ENCODE results near the gene IRF6. TPM values are rescaled to one million over a fixed set of nuclear protein-coding genes. Genes with fewer than 3 reads are reported as not detected.
A peak's percentile ranks its signal among the peaks of the same experiment; 100 is the strongest.

Gene IRF6
- total and polyA plus RNA-seq, 4 donors: 8.7 to 29.2 (median 18.6) TPM

DNA sequence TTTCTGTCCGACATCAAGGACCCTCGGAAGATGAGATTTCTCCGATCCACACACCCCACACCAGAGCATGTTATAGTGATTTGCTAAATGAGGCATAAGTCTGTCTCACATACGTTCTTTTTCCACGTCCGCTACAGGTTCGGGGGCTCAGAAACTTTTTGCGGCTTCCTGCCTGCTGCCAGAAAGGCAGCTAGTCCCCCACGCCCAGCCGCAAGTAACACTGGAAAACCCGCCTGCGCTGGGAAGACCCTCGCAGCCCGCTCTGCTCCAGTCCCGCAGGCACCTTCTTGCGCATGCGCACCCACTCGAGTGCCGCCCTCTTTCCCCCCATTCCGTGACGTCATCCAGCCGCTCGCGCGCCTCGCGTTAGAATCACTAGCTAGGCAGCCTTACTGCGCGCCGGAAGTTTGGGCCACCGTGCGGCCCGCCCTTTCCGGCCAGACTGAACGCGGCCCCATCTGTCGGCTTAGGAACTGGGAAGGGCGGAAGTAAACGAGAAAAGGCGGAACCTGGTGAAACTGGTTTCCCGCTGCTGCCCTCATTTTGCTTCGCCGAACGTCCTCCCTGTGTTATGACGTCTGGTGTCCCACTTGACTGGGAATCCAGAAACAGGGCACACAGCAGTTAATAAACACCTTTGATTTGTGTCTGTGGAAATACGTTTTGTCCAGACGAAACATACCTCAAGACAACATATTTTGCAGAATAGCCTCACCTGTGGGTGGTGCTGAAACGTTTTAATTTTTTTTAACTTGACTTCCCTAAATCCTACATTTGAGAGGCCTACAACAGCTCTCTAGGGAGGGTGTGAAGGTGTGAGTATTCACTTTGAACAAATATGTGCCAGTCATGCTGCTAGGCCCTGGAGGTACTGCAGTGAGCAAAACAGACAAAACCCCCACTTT is 21.4 kb downstream of the IRF6 start, which contains the start of gene C1orf74:
C1orf74 (minus strand) TSS at position 295 of the 905 bp plus-strand sequence. CDS start 925 bp downstream, outside the sequence.
- Histone ChIP-seq H3K4me1 (ENCODE audit: control insufficient read depth in 5 of 5, insufficient read depth in 5 of 5, low read length in 5 of 5) (peaks cover 2 to 26% (median 13%) of the 10 kb centered on the region in 5 donors), H3K27ac (ENCODE audit: low read depth in 1 of 2, low read length in 1 of 2) (peak within 1 kb of the TSS; percentile 85 to 93), H3K27me3 (ENCODE audit: control insufficient read depth in 3 of 3, insufficient read depth in 3 of 3, low read length in 2 of 3) (no peaks in the 10 kb centered on the region)

GRCh38 chr1:209783386-209783785 is 22.6 kb downstream of the IRF6 start:
- peak in 1 of 3 donors; percentile 16 for DNase-seq
- no peaks in the 10 kb centered on the region for H3K27me3 ChIP-seq (ENCODE audit: control insufficient read depth in 3 of 3, insufficient read depth in 3 of 3, low read length in 2 of 3)
- ATAC-seq (ENCODE audit: insufficient read depth, low FRiP score): no peak
- peak overlapping the region in 1 of 2 donors; percentile 89 for H3K9ac ChIP-seq (ENCODE audit: insufficient read depth in 1 of 2, low read length in 2 of 2)
- peaks cover 2 to 26% (median 13%) of the 10 kb centered on the region in 5 donors for H3K4me1 ChIP-seq (ENCODE audit: control insufficient read depth in 5 of 5, insufficient read depth in 5 of 5, low read length in 5 of 5)
- H3K27ac ChIP-seq (ENCODE audit: low read depth in 1 of 2, low read length in 1 of 2): no peak overlapping the region
- no peak overlapping the region for H3K4me3 ChIP-seq
- 70 to 80% methylated on average over 6 of the region's 6 CpGs for WGBS, 2 donors
- H3K9me3 ChIP-seq (ENCODE audit: control insufficient read depth in 4 of 4, insufficient read depth in 3 of 4, low read length in 3 of 4): peaks cover 0 to 2% (median 0%) of the 10 kb centered on the region in 4 donors
- TF ChIP-seq, protein P1, sequence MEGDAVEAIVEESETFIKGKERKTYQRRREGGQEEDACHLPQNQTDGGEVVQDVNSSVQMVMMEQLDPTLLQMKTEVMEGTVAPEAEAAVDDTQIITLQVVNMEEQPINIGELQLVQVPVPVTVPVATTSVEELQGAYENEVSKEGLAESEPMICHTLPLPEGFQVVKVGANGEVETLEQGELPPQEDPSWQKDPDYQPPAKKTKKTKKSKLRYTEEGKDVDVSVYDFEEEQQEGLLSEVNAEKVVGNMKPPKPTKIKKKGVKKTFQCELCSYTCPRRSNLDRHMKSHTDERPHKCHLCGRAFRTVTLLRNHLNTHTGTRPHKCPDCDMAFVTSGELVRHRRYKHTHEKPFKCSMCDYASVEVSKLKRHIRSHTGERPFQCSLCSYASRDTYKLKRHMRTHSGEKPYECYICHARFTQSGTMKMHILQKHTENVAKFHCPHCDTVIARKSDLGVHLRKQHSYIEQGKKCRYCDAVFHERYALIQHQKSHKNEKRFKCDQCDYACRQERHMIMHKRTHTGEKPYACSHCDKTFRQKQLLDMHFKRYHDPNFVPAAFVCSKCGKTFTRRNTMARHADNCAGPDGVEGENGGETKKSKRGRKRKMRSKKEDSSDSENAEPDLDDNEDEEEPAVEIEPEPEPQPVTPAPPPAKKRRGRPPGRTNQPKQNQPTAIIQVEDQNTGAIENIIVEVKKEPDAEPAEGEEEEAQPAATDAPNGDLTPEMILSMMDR (IDR thresholded peaks at IDR 0.05; ENCODE audit: control extremely low read depth, extremely low read depth): no peak
- H3K36me3 ChIP-seq (ENCODE audit: control insufficient read depth in 4 of 4, insufficient read depth in 4 of 4, low read length in 4 of 4): peaks cover 0 to 3% (median 0%) of the 10 kb centered on the region in 4 donors

More for the DNA sequence above, 21.4 kb downstream of the IRF6 start, which contains the start of gene C1orf74:
- peak within 1 kb of the TSS; percentile 81 to 89 for H3K9ac ChIP-seq (ENCODE audit: insufficient read depth in 1 of 2, low read length in 2 of 2)
- DNase-seq (peak; percentile 99), ATAC-seq (ENCODE audit: insufficient read depth, low FRiP score) (peak; percentile 99)
- TF ChIP-seq, protein P1 (IDR thresholded peaks at IDR 0.05; ENCODE audit: control extremely low read depth, extremely low read depth): no peak
- peak within 1 kb of the TSS; percentile 83 for H3K4me3 ChIP-seq
- H3K36me3 ChIP-seq (ENCODE audit: control insufficient read depth in 4 of 4, insufficient read depth in 4 of 4, low read length in 4 of 4): peaks cover 0 to 3% (median 0%) of the 10 kb centered on the region in 4 donors
- H3K9me3 ChIP-seq (ENCODE audit: control insufficient read depth in 4 of 4, insufficient read depth in 3 of 4, low read length in 3 of 4): peaks cover 0 to 2% (median 0%) of the 10 kb centered on the region in 4 donors
- WGBS, 2 donors: 3% methylated on average over 48 of the region's 48 CpGs

DNA sequence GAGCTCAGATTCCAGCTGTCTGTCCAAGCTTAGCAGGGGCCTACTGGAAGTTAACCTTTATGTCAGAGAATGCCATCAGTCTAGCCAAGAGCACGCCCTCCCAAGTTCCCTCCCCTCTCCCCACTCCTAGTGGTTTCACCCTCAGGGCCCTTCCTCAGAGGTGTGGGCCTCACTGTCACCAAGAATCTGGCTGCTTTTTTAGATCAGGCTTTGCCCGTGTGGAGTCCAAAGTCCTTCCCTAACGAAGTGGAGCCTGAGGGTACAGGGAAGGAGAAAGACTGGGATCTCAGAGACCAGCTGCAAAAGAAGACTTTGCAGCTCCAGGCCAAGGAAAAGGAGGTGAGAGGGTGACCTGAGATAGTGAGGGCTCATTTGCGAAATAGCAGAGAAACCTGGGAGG is 25.7 kb downstream of the IRF6 start:
- no peak for DNase-seq
- ATAC-seq (ENCODE audit: insufficient read depth, low FRiP score): no peak
- no peak overlapping the region for H3K27ac ChIP-seq (ENCODE audit: low read depth in 1 of 2, low read length in 1 of 2)
- peaks cover 0 to 2% (median 0%) of the 10 kb centered on the region in 4 donors for H3K9me3 ChIP-seq (ENCODE audit: control insufficient read depth in 4 of 4, insufficient read depth in 3 of 4, low read length in 3 of 4)
- H3K9ac ChIP-seq (ENCODE audit: insufficient read depth in 1 of 2, low read length in 2 of 2): no peak overlapping the region
- H3K27me3 ChIP-seq (ENCODE audit: control insufficient read depth in 3 of 3, insufficient read depth in 3 of 3, low read length in 2 of 3): no peaks in the 10 kb centered on the region
- H3K36me3 ChIP-seq (ENCODE audit: control insufficient read depth in 4 of 4, insufficient read depth in 4 of 4, low read length in 4 of 4): peaks cover 0 to 3% (median 1%) of the 10 kb centered on the region in 4 donors
- no peak overlapping the region for H3K4me3 ChIP-seq
- H3K4me1 ChIP-seq (ENCODE audit: control insufficient read depth in 5 of 5, insufficient read depth in 5 of 5, low read length in 5 of 5): peaks cover 3 to 14% (median 8%) of the 10 kb centered on the region in 5 donors
- WGBS, 2 donors: 89 to 92% methylated on average over 4 of the region's 4 CpGs
- TF ChIP-seq, protein P1 (IDR thresholded peaks at IDR 0.05; ENCODE audit: control extremely low read depth, extremely low read depth): no peak

Data from lung (tissue), 12 donors.